Hepatocyte (in vitro differentiated cells): ENCODE results near the gene SLC34A1. TPM values are rescaled to one million over a fixed set of nuclear protein-coding genes. Genes with fewer than 3 reads are reported as not detected.

Experiments
- DNase-seq: peaks from one replicate; pipeline ENCODE4 v3.0.0-alpha.2; 2016; ENCODE audit warnings: low spot score
- H2AFZ ChIP-seq: fragments of 200-600 bp; sonication (generic); 2 replicates; pipeline ENCODE4 v1.6.0; 2016; ENCODE audit warnings: antibody characterized with exemption, mild to moderate bottlenecking
- H3K27ac ChIP-seq: fragments of 200-600 bp; sonication (generic); 2 replicates; pipeline ENCODE4 v1.5.1; 2016; ENCODE audit warnings: mild to moderate bottlenecking
- H3K27me3 ChIP-seq: fragments of 200-600 bp; sonication (generic); 2 replicates; pipeline ENCODE4 v1.6.1; 2016
- H3K36me3 ChIP-seq: fragments of 200-600 bp; sonication (generic); replicated peaks from 2 replicates; pipeline ENCODE4 v1.5.1; 2016; ENCODE audit warnings: low read depth; ENCODE audit not compliant: insufficient read depth
- H3K4me1 ChIP-seq: fragments of 200-600 bp; sonication (generic); 2 replicates; pipeline ENCODE4 v1.5.1; 2016; ENCODE audit warnings: mild to moderate bottlenecking, moderate library complexity; ENCODE audit not compliant: insufficient read depth
- H3K4me2 ChIP-seq: fragments of 200-600 bp; sonication (generic); 2 replicates; pipeline ENCODE4 v1.6.0; 2016
- H3K4me3 ChIP-seq: fragments of 200-600 bp; sonication (generic); 2 replicates; pipeline ENCODE4 v1.5.1; 2016; ENCODE audit warnings: mild to moderate bottlenecking
- H3K79me2 ChIP-seq: fragments of 200-600 bp; sonication (generic); 2 replicates; pipeline ENCODE4 v1.6.0; 2017; ENCODE audit warnings: mild to moderate bottlenecking
- H3K9me2 ChIP-seq: fragments of 200-600 bp; sonication (generic); replicated peaks from 2 replicates; pipeline ENCODE4 v1.6.0; 2017; ENCODE audit warnings: mild to moderate bottlenecking; ENCODE audit not compliant: insufficient read depth
- H3K9me3 ChIP-seq: fragments of 200-600 bp; sonication (generic); 2 replicates; pipeline ENCODE4 v1.5.1; 2016; ENCODE audit warnings: low read depth, mild to moderate bottlenecking
- H4K20me1 ChIP-seq: fragments of 200-600 bp; sonication (generic); 2 replicates; pipeline ENCODE4 v1.6.0; 2016; ENCODE audit warnings: mild to moderate bottlenecking; ENCODE audit not compliant: insufficient read depth, poor library complexity, severe bottlenecking
- CTCF ChIP-seq: fragments of 200-600 bp; sonication (generic); IDR thresholded peaks from 2 replicates; pipeline ENCODE4 v1.5.1; 2016; ENCODE audit warnings: antibody characterized with exemption, mild to moderate bottlenecking; ENCODE audit not compliant: poor library complexity
- EZH2 ChIP-seq: fragments of 200-600 bp; sonication (generic); IDR thresholded peaks from 2 replicates; pipeline ENCODE4 v1.6.1; 2016; ENCODE audit warnings: antibody characterized with exemption, mild to moderate bottlenecking, borderline replicate concordance
- EZH2phosphoT487 ChIP-seq: fragments of 200-600 bp; sonication (generic); IDR thresholded peaks from one replicate; pipeline ENCODE4 v1.6.1; 2018; ENCODE audit warnings: antibody characterized with exemption, mild to moderate bottlenecking, low read depth, moderate library complexity; ENCODE audit not compliant: unreplicated experiment, severe bottlenecking
- WGBS: methylation state at CpG from one replicate; pipeline ENCODE4 v1.1.6; 2016; ENCODE audit warnings: low lambda C conversion rate; ENCODE audit errors: missing lambda C conversion rate; 5-methylcytosine and 5-hydroxymethylcytosine counted together
- polyA plus RNA-seq: library from polyadenylated mRNA; unstranded; fragments of >200 nt; fragmentation: Nextera tagmentation; extraction: Ambion mirVana; gene quantifications from 2 replicates; pipeline ENCODE4 v1.2.1, GENCODE V29; 2016
- total RNA-seq: library from RNA; depleted of rRNA; stranded (reverse); fragments of >200 nt; gene quantifications from 2 replicates; pipeline ENCODE4 v1.2.3, GENCODE V29; 2014

The SLC34A1 gene
- total and polyA plus RNA-seq, 2 experiments from 2014 or later = not detected

DNA sequence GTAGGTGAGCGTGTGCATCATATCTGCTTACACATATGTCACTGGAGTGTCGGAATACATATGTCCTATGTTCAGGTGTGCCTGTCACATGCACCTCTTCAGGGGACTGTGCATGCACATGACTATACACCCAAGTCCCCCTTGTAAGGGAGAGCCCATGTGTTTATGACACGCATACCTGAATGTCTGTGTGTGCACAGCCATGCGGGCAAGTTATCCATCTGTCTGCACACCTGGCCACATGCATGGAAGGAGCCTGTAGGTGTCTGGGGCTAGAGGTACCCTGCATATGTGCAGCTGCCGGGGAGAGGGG lies 27.1 kb upstream of the SLC34A1 start:
- Histone ChIP-seq H3K9me2 (no peaks in the 10 kb centered on the region), H3K79me2 (no peaks in the 10 kb centered on the region), H3K36me3 (no peaks in the 10 kb centered on the region), H3K4me3 (no peak overlapping the region), H3K4me2 (no peak overlapping the region), H3K4me1 (peaks cover 4% of the 10 kb centered on the region), H3K27ac (no peak overlapping the region), H3K27me3 (no peaks in the 10 kb centered on the region), H3K9me3 (no peaks in the 10 kb centered on the region), H4K20me1 (no peaks in the 10 kb centered on the region), H2AFZ (no peak overlapping the region)
- 92% methylated on average over 5 of the region's 5 CpGs for WGBS
- TF ChIP-seq CTCF (no peak), EZH2 (no peak), EZH2phosphoT487 (no peak)
- DNase-seq = no peak

DNA sequence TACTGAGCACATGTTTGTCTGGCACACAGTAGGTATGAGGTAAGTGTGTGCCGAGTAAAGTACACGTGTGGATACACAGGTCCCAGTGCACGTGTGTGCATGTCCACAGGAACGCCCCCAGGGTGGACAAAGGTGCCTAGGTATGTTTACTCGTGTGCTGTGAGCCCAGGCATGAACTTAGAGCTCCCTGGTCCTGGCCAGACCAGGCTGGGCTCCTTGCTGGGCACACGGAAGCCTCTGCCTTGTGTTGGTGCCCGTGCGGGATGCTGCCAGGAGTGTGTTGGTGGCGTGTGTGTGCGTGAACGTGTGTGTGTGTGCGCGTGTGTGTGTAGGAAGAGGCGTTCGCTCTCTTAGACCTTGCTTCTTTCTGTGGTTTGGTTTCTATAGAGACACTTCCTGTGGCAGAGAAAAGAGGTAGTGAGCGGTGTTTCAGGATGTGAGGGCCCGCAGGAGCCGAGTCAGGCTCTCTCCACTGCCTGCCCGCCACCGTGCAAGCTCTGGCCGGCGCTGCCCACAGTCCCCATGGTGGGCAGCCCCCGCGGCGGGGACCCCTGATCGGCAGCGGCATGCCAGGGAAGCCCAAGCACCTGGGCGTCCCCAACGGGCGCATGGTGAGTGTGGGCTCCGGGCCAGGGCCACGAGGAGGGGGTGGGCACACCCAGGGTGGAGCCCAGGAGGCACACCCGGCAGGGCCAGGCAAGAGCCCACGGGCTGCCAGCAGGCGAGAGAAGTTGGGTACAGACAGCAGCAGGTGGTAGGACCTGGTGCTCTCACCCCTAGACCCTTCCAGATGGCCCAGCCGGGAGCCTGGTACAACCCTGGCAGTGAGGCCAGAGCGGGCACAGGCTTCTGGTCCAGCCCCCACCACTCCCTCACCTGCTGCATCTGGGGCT lies 26.5 kb upstream of the SLC34A1 start, which contains the start of gene RGS14:
Gene RGS14, plus strand, starts transcription at position 466 of the 893 bp plus-strand sequence. Its CDS starts 101 bp downstream, at position 567.
- Histone ChIP-seq H3K4me3 (no peak within 1 kb of the TSS), H3K79me2 (no peaks in the 10 kb centered on the region), H3K9me2 (no peaks in the 10 kb centered on the region), H3K4me1 (peaks cover 5% of the 10 kb centered on the region), H4K20me1 (no peaks in the 10 kb centered on the region), H3K4me2 (no peak within 1 kb of the TSS), H3K27me3 (no peaks in the 10 kb centered on the region), H2AFZ (no peak within 1 kb of the TSS), H3K36me3 (no peaks in the 10 kb centered on the region), H3K27ac (no peak within 1 kb of the TSS), H3K9me3 (no peaks in the 10 kb centered on the region)
- DNase-seq = no peak
- TF ChIP-seq EZH2 (no peak), CTCF (no peak), EZH2phosphoT487 (no peak)
- WGBS = 87% methylated on average over 35 of the region's 37 CpGs

DNA sequence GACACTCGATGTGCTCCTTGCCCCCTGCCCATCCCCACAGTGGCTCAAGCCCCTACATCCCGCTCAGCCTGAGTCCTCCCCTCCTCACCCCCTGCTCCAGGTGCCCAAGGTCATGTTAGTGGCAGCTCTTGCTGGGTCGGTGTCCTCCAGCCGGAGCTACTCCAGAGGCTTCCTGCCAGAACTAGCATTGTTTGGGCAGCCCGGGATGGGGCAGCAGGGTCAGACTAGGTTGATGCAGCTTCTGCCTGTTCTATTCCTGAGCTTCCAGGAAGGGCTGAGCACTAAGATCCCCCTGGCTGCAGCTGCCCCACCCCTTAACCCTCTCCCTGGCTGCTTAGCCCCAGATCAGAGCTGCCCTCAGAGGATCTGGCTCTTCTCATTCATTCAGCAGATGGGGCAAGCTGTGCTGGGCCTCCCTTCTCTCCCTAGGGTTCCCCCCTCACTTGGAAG lies 25.8 kb upstream of the SLC34A1 start:
- H3K27ac ChIP-seq = no peak overlapping the region

More for the DNA sequence above, 25.8 kb upstream of the SLC34A1 start:
- Histone ChIP-seq H4K20me1 (no peaks in the 10 kb centered on the region), H3K36me3 (no peaks in the 10 kb centered on the region), H3K9me3 (no peaks in the 10 kb centered on the region), H3K4me2 (no peak overlapping the region), H3K9me2 (no peaks in the 10 kb centered on the region), H3K4me1 (peaks cover 10% of the 10 kb centered on the region), H3K27me3 (no peaks in the 10 kb centered on the region), H2AFZ (no peak overlapping the region), H3K4me3 (no peak overlapping the region), H3K79me2 (no peaks in the 10 kb centered on the region)
- TF ChIP-seq EZH2phosphoT487 = no peak
- no peak for TF ChIP-seq CTCF
- no peak for TF ChIP-seq EZH2
- DNase-seq = no peak
- 70% methylated on average over 5 of the region's 5 CpGs for WGBS
